WTC11 (cell line): ENCODE measurements around the gene SPATA17. TPM values are rescaled to one million over a fixed set of nuclear protein-coding genes. Genes with fewer than 3 reads are reported as not detected.
A peak's percentile ranks its signal among the peaks of the same experiment; 100 is the strongest.

Experiments used
- ATAC-seq: fragments of 200-7000 bp; cut with Tn5 transposase; 2 replicates; pipeline ENCODE4 v1.10.0; 2021; ENCODE audit warnings: mild to moderate bottlenecking, moderate library complexity
- CTCF ChIA-PET: fragments of 300-600 bp; sonication (Branson Sonifier 250); formaldehyde crosslinking; loops from one replicate; lab custom pipeline; 2021; ENCODE audit warnings: antibody characterized with exemption; lab: Charles Lee
- POLR2A ChIA-PET: fragments of 350-600 bp; sonication (Branson Sonifier 250); formaldehyde crosslinking; loops from one replicate; lab custom pipeline; 2021; ENCODE audit warnings: antibody characterized with exemption; lab: Charles Lee
- DNase-seq: peaks from one replicate; pipeline ENCODE4 v3.0.0; 2021; ENCODE audit warnings: low spot score
- H3K27ac Mint-ChIP-seq: 2 replicates; pipeline ENCODE4 v1.8.0; 2021; ENCODE audit warnings: mixed read lengths
- H3K27me3 Mint-ChIP-seq: 2 replicates; pipeline ENCODE4 v1.8.0; 2021; ENCODE audit warnings: low read depth, mild to moderate bottlenecking, moderate library complexity, mixed read lengths
- H3K36me3 Mint-ChIP-seq: 2 replicates; pipeline ENCODE4 v1.8.0; 2021; ENCODE audit warnings: mixed read lengths
- H3K4me1 Mint-ChIP-seq: 2 replicates; pipeline ENCODE4 v1.8.0; 2022; ENCODE audit warnings: mixed read lengths
- H3K4me3 Mint-ChIP-seq: 2 replicates; pipeline ENCODE4 v1.8.0; 2021; ENCODE audit warnings: mild to moderate bottlenecking, moderate library complexity, mixed read lengths
- H3K9me3 Mint-ChIP-seq: 2 replicates; pipeline ENCODE4 v1.8.0; 2021; ENCODE audit warnings: mixed read lengths
- AR ChIP-seq: fragments of 250-450 bp; sonication (Bioruptor Pico); IDR thresholded peaks from 2 replicates; pipeline ENCODE4 v1.9.0; 2021; ENCODE audit warnings: mild to moderate bottlenecking
- CTCF ChIP-seq: fragments of 200-600 bp; IDR thresholded peaks from 2 replicates; pipeline ENCODE4 v1.8.0; 2022; ENCODE audit warnings: antibody characterized with exemption
- ETV6 ChIP-seq: sonication (generic); formaldehyde crosslinking; IDR thresholded peaks from 2 replicates; pipeline ENCODE4 v1.8.1; 2022; ENCODE audit warnings: mild to moderate bottlenecking, missing genetic modification reagents
- FOXK1 ChIP-seq: sonication (generic); formaldehyde crosslinking; IDR thresholded peaks from 2 replicates; pipeline ENCODE4 v1.8.0; 2022; ENCODE audit warnings: mild to moderate bottlenecking, moderate library complexity, missing genetic modification reagents
- MXD4 ChIP-seq: fragments of 250-450 bp; sonication (Bioruptor Pico); IDR thresholded peaks from 2 replicates; pipeline ENCODE4 v1.8.0; 2021; ENCODE audit warnings: mild to moderate bottlenecking, moderate library complexity, borderline replicate concordance
- NR2C2 ChIP-seq: sonication (generic); formaldehyde crosslinking; IDR thresholded peaks from 2 replicates; pipeline ENCODE4 v1.8.0; 2022; ENCODE audit warnings: mild to moderate bottlenecking, missing genetic modification reagents
- TEAD1 ChIP-seq: sonication (generic); formaldehyde crosslinking; IDR thresholded peaks from 2 replicates; pipeline ENCODE4 v1.8.0; 2022; ENCODE audit warnings: mild to moderate bottlenecking, missing genetic modification reagents
- ZNF219 ChIP-seq: sonication (generic); formaldehyde crosslinking; IDR thresholded peaks from 2 replicates; pipeline ENCODE4 v1.8.0; 2023; ENCODE audit warnings: missing genetic modification reagents, mild to moderate bottlenecking, borderline replicate concordance
- ZNF263 ChIP-seq: sonication (generic); formaldehyde crosslinking; IDR thresholded peaks from 2 replicates; pipeline ENCODE4 v1.8.1; 2022; ENCODE audit warnings: low read depth, mild to moderate bottlenecking, moderate library complexity, missing genetic modification reagents
- ZNF396 ChIP-seq: fragments of 250-450 bp; sonication (Bioruptor Pico); IDR thresholded peaks from 2 replicates; pipeline ENCODE4 v1.8.0; 2021; ENCODE audit warnings: mild to moderate bottlenecking, moderate library complexity, borderline replicate concordance
- ZNF512 ChIP-seq: sonication (generic); formaldehyde crosslinking; IDR thresholded peaks from 2 replicates; pipeline ENCODE4 v1.8.1; 2022; ENCODE audit warnings: missing genetic modification reagents, borderline replicate concordance
- total RNA-seq: library from RNA; stranded (reverse); gene quantifications from 3 replicates; pipeline ENCODE4 v1.2.3, GENCODE V29; 2021
- TF ChIP-seq, protein P1 (sequence below): sonication (generic); formaldehyde crosslinking; IDR thresholded peaks from 2 replicates; pipeline ENCODE4 v1.8.1; 2023; ENCODE audit warnings: mild to moderate bottlenecking, missing genetic modification reagents, borderline replicate concordance
- TF ChIP-seq, protein P2 (sequence below): sonication (generic); formaldehyde crosslinking; IDR thresholded peaks from 2 replicates; pipeline ENCODE4 v1.8.1; 2023; ENCODE audit warnings: mild to moderate bottlenecking, missing genetic modification reagents, moderate library complexity
- TF ChIP-seq, protein P3 (sequence below): sonication (generic); formaldehyde crosslinking; IDR thresholded peaks from 2 replicates; pipeline ENCODE4 v1.8.1; 2022; ENCODE audit warnings: low read depth, missing genetic modification reagents, borderline replicate concordance
- TF ChIP-seq, protein P4 (sequence below): fragments of 250-450 bp; sonication (Bioruptor Pico); IDR thresholded peaks from 2 replicates; pipeline ENCODE4 v1.9.0; 2021; ENCODE audit warnings: mild to moderate bottlenecking, borderline replicate concordance

SPATA17 gene
- total RNA-seq, 1 experiment from 2014 or later: 1.3 TPM

DNA sequence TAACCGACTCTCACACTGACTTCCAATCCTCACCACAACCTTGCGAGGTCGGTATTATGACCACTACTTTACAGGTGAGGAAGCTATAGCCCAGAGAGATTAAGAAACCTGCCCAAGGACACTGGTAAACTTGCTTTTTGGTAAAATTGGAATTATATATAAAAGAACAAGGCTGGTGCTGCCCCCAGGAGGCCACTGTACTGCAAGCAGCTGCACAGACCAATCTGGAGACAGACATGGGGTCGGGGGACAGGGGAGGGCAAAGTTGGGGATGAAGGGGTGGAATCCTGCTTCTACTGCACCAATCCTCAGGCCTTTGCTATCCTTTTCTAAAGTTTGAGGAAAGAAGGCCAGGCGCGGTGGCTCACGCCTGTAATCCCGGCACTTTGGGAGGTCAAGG, 280.8 kb downstream of the SPATA17 start:
- CTCF ChIA-PET: interaction anchor here (0.5 to 1.2 kb wide), 5 partner anchors 8 to 28 kb away, joined by 3 to 7 read pairs (median 4); no protein-coding TSS in a partner anchor
- TF ChIP-seq ZNF219 (no peak), CTCF (peak; percentile 22; the same call in 1 of the 2 replicates)
- peak; percentile 54 for DNase-seq
- Mint-ChIP-seq H3K4me1 (no peaks in the 10 kb centered on the region), H3K9me3 (no peaks in the 10 kb centered on the region), H3K4me3 (no peak overlapping the region), H3K36me3 (no peaks in the 10 kb centered on the region), H3K27me3 (no peaks in the 10 kb centered on the region), H3K27ac (no peak overlapping the region)
- POLR2A ChIA-PET: no interaction called here
- ATAC-seq: peak; percentile 96

- no peak overlapping the region for H3K4me3 Mint-ChIP-seq
- ChIA-PET POLR2A (no interaction called here), CTCF (no interaction called here)
- no peaks in the 10 kb centered on the region for H3K36me3 Mint-ChIP-seq
- DNase-seq (no peak), ATAC-seq (no peak)
- peaks cover 7% of the 10 kb centered on the region; the same call in 1 of the 2 replicates for H3K4me1 Mint-ChIP-seq
- H3K9me3 Mint-ChIP-seq: no peaks in the 10 kb centered on the region
- H3K27me3 Mint-ChIP-seq: no peaks in the 10 kb centered on the region
- H3K27ac Mint-ChIP-seq: no peak overlapping the region
- no peak for TF ChIP-seq NR2C2 (CRISPR knock-in tag)
- no peak for TF ChIP-seq MXD4 (CRISPR knock-in tag)
- TF ChIP-seq AR (CRISPR knock-in tag): no peak
- TF ChIP-seq, protein P1, sequence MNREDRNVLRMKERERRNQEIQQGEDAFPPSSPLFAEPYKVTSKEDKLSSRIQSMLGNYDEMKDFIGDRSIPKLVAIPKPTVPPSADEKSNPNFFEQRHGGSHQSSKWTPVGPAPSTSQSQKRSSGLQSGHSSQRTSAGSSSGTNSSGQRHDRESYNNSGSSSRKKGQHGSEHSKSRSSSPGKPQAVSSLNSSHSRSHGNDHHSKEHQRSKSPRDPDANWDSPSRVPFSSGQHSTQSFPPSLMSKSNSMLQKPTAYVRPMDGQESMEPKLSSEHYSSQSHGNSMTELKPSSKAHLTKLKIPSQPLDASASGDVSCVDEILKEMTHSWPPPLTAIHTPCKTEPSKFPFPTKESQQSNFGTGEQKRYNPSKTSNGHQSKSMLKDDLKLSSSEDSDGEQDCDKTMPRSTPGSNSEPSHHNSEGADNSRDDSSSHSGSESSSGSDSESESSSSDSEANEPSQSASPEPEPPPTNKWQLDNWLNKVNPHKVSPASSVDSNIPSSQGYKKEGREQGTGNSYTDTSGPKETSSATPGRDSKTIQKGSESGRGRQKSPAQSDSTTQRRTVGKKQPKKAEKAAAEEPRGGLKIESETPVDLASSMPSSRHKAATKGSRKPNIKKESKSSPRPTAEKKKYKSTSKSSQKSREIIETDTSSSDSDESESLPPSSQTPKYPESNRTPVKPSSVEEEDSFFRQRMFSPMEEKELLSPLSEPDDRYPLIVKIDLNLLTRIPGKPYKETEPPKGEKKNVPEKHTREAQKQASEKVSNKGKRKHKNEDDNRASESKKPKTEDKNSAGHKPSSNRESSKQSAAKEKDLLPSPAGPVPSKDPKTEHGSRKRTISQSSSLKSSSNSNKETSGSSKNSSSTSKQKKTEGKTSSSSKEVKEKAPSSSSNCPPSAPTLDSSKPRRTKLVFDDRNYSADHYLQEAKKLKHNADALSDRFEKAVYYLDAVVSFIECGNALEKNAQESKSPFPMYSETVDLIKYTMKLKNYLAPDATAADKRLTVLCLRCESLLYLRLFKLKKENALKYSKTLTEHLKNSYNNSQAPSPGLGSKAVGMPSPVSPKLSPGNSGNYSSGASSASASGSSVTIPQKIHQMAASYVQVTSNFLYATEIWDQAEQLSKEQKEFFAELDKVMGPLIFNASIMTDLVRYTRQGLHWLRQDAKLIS: no peak
- no peak for TF ChIP-seq ZNF512 (CRISPR knock-in tag)
- TF ChIP-seq, protein P2, sequence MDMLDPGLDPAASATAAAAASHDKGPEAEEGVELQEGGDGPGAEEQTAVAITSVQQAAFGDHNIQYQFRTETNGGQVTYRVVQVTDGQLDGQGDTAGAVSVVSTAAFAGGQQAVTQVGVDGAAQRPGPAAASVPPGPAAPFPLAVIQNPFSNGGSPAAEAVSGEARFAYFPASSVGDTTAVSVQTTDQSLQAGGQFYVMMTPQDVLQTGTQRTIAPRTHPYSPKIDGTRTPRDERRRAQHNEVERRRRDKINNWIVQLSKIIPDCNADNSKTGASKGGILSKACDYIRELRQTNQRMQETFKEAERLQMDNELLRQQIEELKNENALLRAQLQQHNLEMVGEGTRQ: no peak
- TF ChIP-seq, protein P3, sequence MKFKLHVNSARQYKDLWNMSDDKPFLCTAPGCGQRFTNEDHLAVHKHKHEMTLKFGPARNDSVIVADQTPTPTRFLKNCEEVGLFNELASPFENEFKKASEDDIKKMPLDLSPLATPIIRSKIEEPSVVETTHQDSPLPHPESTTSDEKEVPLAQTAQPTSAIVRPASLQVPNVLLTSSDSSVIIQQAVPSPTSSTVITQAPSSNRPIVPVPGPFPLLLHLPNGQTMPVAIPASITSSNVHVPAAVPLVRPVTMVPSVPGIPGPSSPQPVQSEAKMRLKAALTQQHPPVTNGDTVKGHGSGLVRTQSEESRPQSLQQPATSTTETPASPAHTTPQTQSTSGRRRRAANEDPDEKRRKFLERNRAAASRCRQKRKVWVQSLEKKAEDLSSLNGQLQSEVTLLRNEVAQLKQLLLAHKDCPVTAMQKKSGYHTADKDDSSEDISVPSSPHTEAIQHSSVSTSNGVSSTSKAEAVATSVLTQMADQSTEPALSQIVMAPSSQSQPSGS (CRISPR knock-in tag): no peak
- no peak for TF ChIP-seq ETV6 (CRISPR knock-in tag)
- no peak for TF ChIP-seq TEAD1 (CRISPR knock-in tag)
- no peak for TF ChIP-seq ZNF263
- TF ChIP-seq, protein P4, sequence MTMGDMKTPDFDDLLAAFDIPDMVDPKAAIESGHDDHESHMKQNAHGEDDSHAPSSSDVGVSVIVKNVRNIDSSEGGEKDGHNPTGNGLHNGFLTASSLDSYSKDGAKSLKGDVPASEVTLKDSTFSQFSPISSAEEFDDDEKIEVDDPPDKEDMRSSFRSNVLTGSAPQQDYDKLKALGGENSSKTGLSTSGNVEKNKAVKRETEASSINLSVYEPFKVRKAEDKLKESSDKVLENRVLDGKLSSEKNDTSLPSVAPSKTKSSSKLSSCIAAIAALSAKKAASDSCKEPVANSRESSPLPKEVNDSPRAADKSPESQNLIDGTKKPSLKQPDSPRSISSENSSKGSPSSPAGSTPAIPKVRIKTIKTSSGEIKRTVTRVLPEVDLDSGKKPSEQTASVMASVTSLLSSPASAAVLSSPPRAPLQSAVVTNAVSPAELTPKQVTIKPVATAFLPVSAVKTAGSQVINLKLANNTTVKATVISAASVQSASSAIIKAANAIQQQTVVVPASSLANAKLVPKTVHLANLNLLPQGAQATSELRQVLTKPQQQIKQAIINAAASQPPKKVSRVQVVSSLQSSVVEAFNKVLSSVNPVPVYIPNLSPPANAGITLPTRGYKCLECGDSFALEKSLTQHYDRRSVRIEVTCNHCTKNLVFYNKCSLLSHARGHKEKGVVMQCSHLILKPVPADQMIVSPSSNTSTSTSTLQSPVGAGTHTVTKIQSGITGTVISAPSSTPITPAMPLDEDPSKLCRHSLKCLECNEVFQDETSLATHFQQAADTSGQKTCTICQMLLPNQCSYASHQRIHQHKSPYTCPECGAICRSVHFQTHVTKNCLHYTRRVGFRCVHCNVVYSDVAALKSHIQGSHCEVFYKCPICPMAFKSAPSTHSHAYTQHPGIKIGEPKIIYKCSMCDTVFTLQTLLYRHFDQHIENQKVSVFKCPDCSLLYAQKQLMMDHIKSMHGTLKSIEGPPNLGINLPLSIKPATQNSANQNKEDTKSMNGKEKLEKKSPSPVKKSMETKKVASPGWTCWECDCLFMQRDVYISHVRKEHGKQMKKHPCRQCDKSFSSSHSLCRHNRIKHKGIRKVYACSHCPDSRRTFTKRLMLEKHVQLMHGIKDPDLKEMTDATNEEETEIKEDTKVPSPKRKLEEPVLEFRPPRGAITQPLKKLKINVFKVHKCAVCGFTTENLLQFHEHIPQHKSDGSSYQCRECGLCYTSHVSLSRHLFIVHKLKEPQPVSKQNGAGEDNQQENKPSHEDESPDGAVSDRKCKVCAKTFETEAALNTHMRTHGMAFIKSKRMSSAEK: no peak
- TF ChIP-seq FOXK1 (CRISPR knock-in tag): no peak
- TF ChIP-seq ZNF396 (CRISPR knock-in tag): no peak
Observed at GRCh38 chr1:217917281-217917887, 286.2 kb downstream of the SPATA17 start.
